ENCODE results near the gene ARHGEF16.

ARHGEF16 gene

GRCh38 chr1:3439346-3440299 lies 14.8 kb upstream of the ARHGEF16 start:
- DNase-seq = no peak

DNA sequence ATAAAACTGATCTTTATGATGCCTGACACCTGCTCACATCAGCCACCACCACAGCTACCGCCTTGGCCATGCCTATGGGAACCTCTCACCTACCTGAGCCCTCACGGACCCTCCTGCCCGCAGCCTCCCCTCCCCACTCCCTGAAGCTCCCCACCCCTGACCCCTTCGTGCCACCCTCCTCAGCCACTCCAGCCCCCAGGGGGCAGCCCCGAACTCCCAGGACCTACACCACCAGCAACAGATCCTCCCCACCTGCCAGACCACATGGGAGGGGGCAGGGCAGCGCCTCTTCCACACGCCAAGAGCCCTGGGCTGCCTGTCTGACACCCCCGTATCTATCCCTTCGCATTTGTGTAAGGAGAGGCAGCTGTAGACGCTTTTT lies 14.2 kb upstream of the ARHGEF16 start:
- DNase-seq = no peak

GRCh38 chr1:3440711-3441409 lies 13.6 kb upstream of the ARHGEF16 start:
- no peak for DNase-seq

- no peak for DNase-seq
Observed at GRCh38 chr1:3441410-3441847, 13.0 kb upstream of the ARHGEF16 start.

GRCh38 chr1:3441880-3442279 lies 12.6 kb upstream of the ARHGEF16 start:
- DNase-seq = no peak

GRCh38 chr1:3442331-3442730 lies 12.1 kb upstream of the ARHGEF16 start:
- no peak for DNase-seq

DNA sequence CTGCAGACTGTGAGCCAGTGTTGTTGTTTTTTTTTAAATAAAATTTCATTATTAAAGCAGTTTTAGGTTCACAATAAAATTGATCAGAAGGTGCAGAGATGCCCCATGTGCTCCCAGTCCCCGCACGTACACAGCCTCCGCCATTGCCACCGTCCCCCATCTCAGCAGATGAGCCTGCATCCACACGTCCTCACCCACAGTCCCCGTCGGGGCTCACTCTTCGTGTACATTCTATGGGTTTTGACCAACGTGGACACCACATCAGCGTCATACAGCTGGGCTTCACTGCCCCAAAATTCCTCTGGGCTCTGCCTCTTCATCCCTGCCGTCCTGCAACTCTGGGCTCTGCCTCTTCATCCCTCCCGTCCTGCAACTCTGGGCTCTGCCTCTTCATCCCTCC lies 11.6 kb upstream of the ARHGEF16 start:
- no peak for DNase-seq

- no peak for DNase-seq
Observed at GRCh38 chr1:3443807-3444206, 10.7 kb upstream of the ARHGEF16 start.

DNA sequence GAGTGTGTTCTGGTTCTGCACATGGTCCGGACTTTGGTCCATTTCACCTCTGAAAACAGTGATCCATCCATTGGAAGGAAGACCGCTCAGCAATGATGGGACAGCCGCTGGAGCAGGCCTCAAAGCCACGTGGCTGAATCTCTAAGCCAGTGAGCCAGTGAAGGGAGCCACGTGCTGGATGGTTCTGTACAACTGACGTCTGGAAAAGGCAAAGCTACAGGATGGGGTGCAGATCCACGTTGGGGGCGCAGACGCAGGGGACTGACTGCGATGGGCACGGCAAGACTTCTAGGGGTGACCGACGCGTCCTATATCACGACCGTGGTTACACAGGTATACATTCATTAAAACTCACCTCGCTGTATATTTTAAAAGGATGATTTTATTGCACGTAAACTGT lies 10.2 kb upstream of the ARHGEF16 start:
- no peak for DNase-seq

DNA sequence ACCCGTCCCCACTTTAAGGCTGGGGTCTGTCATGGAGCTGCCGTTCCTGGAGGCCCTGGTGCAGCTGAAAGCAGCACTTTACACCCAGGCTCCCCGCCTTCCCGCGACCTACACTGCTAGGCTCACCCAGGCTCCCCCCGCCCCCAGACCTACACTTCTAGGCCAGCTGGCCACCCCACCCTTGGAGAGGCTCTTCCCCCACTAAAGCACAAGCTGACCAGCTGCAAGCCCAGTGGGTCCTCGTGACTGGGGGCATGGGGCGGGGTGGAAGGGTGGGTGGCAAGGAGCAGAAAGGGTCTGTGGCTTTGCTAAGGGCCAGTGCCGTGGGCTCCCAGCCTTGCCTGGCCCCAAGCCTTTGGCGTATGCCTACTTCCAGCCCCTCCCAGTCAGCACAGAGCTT lies 9.7 kb upstream of the ARHGEF16 start:
- DNase-seq = no peak

DNA sequence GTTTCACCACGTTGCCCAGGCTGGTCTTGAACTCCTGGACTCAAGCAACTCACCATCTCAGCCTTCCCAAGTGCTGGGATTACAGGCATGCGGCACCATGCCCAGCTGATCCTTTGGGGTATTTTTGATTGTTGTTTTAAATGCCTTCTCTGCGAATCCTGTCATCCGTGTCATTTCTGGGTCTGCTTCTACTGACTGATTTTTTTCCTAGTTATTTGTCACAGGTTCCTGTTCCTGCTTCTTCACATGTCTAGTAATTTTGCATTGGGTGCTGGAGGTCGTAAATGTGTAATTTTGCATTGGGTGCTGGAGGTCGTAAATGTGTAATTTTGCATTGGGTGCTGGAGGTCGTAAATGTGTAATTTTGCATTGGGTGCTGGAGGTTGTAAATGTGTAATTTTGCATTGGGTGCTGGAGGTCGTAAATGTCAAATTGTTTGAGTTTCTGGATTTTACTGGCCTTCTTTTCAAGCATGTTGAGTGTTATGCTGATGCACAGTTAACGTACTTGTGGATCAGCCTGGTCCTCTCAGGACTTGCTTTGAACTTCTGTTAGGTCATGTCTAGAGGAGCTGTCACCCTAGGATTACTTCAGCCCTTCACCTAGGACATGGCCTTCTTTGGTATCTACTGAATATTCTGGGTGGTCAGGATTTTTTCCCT lies 4.1 kb upstream of the ARHGEF16 start:
- DNase-seq = no peak

DNA sequence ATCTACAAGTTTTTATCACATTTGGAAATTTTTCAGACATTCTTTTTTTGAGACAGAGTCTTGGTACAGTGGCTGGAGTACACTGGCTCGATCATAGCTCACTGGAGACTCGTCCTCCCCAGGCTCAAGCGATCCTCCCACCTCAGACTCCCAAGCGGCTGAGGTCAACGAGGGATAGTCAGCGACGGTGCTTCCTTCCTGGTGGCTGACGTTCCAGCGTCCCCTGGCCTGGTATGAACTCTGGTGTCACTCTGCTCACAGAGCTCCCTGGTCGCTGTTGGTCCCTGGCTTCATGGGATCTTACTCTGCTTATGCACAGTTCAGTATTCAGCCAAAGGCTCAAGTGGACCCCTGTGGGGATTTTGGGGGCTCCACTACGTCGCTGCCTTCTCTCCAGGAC lies 3.5 kb upstream of the ARHGEF16 start:
- DNase-seq = no peak

GRCh38 chr1:3451994-3452865 lies 2.2 kb upstream of the ARHGEF16 start:
- DNase-seq = no peak

DNA sequence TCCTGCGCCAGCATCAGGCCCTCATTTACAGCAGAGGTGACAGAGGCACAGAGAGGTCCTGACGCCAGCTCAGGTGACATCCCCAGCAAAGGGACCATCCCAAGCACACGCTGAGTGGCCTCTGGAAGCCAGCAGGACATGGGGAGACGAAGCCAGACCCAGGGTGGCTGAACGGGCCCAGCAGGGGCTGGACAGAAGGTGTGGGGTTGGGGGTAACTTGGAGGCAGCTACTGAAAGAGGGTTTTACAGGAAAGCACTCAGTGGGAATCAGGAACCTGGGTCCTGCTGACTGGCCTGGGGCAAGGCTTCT lies 1.6 kb upstream of the ARHGEF16 start:
- DNase-seq = no peak

DNA sequence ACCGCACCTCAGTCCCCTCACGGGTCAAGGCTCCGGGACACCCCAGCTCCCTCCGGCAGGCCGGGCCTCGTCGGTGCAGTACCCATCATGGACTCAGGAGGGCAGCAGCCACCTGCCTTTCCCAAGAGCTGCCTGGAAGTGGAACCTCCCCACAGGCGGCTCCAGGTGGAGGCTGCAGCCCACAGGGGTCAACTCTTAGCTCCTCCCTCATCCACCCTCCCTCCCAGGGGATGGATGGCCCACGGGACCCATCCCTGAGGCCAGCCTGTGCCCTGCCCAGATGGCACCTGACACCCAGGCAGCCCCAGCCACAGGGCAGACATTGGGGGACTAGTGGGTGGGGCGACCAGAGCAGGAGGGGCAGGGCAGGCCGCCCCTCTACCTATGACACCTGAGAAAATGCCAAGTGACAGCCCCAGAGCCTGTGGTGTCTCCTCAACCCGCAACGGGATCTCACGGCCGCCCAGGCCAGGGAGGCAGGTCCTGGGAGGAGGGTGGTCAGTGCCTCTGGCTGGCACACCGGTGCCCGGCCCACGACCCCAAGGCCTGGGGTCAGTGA lies 1.2 kb upstream of the ARHGEF16 start:
- DNase-seq = peak; percentile 75

- no peak for DNase-seq
Observed at GRCh38 chr1:3454811-3455618, 550 bp downstream of the ARHGEF16 start.

- DNase-seq = no peak
Observed at GRCh38 chr1:3455670-3456448, 1.4 kb downstream of the ARHGEF16 start.

- no peak for DNase-seq
Observed at GRCh38 chr1:3456449-3456963, 2.0 kb downstream of the ARHGEF16 start.

GRCh38 chr1:3456964-3457909 lies 2.8 kb downstream of the ARHGEF16 start:
- DNase-seq = no peak

Data from activated CD8-positive, alpha-beta memory T cell treated with anti-CD3 and anti-CD28 coated beads, Interleukin-2, amount 50 U/mL, for 4 hours (primary cell).